Measurements from ENCODE around the gene ERGIC1.
"Not testable (repeated sequence)": the region's sequence is repeated elsewhere in the genome, so short reads cannot be mapped to it uniquely, and the experiment has no call there.

ERGIC1 gene
- total RNA-seq = 45.7 to 70.4 (median 53.4) reads per million in 3 experiments

- DNase-seq = peak; percentile 70
Measured at GRCh38 chr5:172833686-172834414, at the start of gene ERGIC1. Gene ERGIC1, plus strand, starts transcription at chr5:172834251. Its CDS starts 163 bp downstream, at chr5:172834414.

DNA sequence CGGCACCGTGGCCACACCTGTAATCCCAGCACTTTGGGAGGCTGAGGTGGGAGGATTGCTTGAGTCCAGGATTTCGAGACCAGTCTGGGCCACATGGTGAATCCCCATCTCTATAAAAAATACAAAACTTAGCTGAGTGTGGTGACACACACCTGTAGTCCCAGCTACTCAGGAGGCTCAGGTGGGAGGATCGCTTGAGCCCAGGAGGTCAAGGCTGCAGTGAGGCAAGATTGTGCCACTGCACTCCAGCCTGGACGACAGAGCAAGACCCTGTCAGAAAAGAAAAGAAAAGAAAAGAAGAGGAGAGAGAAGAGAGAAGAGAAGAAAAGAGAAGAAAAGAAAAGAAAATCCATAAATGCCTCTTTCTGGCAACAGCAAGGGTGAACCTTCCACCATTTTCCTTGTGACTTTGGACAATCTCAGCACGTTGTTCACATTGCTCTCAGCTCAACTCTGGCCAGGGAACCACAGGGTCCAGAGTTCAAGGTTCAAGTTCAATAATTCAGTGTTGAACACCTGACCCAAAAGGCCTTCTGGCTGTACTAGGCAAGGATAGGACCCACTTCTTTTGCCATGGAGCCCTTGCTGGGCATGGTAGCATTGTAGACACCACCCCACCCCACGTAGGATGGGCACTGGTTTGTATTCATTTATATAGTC is 48.5 kb upstream of the ERGIC1 start:
- no peak for DNase-seq

DNA sequence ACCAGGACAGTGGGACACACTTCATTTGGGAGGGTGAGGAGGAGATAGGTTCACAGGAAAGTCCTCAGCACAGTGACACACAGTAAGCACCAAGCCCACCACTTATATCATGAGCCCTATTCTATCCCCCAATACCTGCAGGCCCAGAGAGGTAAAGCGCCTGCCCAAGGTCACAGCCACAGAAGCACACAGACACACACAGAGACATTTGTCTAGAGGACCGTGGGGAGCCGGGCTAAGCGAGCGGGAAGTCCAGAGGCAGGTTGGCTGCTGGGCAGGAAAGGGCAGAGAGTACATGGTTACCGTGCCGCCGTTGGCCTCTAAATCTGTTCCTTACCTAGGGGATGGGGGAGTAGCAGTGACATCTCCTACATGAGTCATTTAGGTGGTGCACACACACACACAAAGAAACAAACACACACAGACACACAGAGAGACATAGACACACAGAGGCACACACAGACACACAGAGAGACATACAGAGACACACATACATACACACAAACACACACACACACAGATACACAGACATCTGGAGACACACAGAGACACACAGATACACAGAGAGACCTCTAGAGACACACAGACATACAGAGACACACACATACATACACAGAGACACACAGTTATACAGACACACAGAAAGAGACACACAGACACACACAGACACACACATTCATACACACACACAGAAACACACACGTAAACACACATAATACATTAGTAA is 47.2 kb upstream of the ERGIC1 start:
- DNase-seq = no peak

- not testable (repeated sequence) for DNase-seq
Measured at GRCh38 chr5:172787538-172787937, 46.5 kb upstream of the ERGIC1 start.

DNA sequence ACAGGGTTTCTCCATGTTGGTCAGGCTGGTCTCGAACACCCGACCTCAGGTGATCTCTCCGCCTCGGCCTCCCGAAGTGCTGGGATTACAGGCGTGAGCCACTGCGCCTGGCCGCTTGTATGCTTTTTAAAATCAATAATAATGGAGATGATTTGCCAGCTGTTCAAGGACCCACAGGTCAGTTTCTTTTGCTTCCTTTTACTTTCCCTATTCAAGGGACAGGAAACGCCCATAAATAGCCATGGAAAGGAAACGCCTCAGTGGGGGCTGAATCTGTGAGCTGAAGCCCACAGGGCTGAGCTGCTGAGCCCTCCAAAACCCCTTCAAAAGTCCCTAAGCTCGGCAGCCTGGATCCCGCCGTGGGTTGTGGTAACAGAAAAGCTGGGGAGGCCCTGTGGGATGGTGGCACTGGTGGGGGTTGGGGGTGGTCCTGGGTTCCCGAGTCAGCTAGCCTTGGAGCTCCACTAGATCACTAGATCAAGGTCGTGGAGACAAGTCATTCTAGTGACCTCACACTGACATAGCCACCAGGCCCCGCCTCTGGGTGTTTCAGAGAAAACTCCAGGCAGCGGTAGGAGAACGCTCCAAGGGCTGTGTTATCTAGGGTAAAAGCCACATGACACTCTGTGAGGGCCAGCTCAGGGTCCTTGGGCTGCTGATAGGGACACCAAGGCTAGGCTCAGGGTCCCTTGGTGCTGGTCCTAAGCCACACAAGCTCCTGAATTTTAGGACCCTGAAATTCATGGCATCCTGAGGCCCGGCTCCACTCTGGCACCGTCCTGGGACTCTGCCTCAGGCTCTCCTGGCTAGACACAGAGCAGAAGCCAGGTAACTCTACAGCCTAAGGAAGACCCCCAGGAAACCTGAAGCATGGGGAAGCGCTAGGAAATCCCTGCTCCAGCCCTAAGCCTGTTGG is 45.0 kb upstream of the ERGIC1 start:
- no peak for DNase-seq

DNA sequence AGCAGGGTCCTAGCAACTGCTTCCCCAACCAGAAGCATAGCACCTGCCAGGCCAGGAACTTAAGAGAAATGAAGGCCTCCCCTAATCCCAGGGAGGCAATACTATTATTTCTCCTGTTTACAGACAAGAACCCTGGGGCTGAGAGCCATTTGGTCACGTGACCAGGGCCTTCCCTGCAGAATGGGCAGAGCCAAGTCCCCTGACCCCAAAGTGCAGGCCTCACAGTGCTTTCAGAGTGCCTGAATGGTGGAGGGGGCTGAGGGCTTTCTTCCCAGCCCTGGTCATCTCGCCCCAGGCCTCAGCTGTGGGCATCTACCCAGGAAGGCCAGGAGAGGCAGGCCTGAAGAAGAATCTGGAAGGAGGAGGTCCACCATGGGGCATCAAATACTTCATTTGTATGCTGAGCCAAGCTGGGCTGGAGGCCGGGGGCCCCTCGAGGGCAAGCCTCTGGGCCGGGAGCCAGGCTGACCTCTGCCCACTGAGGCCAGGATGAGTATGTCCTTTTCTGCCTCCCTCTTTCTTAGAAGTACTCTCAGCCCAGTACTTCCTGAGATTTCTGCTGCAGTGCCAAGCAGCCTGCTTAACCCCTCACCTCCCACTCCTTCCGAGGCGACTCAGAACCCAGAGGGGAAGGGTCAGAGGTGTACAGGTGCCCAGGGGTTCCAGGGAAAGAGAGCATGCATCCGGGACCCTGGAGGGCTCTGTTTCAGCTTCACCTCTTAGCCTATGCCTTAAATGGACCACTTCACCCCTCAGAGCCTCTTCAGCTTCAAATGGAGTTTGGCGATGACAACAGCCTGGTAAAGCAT is 44.2 kb upstream of the ERGIC1 start:
- no peak for DNase-seq

DNA sequence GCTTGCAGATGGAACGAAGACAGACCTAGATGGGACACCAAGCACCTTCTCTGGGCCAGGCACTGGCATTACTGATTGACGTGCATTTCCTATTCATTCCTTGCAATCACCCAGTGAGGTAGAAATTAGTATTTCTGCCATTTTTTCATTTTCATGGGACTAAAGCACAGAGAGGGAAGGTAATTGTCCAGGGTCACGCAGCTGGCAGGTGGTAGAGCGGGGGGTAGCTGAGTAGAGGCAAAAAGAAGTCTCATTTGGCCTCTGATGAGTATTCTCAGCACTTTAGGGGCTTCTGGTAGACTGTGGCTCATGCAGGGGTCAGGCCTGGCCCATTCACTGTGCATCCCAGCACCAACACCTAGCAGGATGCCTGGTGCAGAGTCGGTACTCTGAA is 43.6 kb upstream of the ERGIC1 start:
- DNase-seq = no peak

- no peak for DNase-seq
Measured at GRCh38 chr5:172791286-172791685, 42.8 kb upstream of the ERGIC1 start.

DNA sequence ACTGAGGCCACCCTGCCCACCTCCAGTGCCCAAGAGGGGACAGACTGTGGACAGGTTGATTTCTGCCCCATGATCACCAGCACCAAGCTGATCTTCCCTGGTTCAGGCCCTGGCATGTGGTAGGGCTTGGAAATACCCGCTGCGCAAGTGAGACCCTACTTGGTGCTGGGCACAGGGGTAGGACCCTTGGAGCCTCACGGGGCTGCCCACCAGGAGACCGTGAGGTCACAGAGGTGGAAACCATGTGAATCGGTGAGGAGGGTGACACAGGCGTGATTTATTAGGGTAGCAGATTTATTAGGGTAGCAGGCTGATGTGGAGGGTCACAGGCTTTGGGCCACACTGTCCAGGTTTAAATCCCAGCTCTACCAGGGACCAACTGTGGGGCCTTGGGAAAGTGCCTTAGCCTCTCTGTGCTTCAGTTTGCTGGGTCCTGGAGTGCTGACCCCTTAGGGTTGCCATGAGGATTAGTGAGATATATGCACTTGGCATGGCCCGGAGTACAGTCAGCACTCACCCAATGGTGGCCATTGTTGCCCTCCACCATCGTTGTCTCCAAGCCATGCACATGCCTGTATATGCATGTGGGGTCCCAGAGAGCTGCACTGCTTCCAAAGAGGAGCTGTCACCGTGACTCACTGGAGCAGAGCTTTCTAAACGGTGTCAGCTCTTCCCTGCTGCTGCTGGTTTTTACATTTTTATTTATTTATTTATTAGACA is 42.2 kb upstream of the ERGIC1 start:
- DNase-seq = no peak

- DNase-seq = no peak
Measured at GRCh38 chr5:172792701-172793570, 41.1 kb upstream of the ERGIC1 start.

- no peak for DNase-seq
Measured at GRCh38 chr5:172793577-172794488, 40.2 kb upstream of the ERGIC1 start.

- DNase-seq = no peak
Measured at GRCh38 chr5:172795318-172795977, 38.6 kb upstream of the ERGIC1 start.

DNA sequence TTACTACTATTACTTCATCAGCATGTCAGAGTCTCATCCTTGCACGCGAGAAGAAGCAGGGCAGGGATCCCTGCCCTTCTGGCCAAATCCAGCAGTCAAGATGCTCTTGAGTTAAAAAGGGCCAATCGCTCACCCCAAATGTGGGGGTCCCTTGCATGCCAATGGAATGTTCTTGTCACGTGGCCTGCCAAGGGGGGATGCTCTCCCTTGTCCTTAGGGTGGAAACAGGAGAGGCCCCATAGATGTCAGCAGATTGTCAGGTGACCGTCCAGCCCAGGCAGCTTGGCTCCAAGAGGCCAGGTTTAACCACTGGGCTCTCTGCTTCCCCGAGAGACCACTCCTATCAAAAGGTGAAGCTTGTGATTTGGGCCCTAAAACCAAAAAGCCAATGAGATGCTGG is 37.7 kb upstream of the ERGIC1 start:
- DNase-seq = no peak

- no peak for DNase-seq
Measured at GRCh38 chr5:172797771-172798191, 36.3 kb upstream of the ERGIC1 start.

DNA sequence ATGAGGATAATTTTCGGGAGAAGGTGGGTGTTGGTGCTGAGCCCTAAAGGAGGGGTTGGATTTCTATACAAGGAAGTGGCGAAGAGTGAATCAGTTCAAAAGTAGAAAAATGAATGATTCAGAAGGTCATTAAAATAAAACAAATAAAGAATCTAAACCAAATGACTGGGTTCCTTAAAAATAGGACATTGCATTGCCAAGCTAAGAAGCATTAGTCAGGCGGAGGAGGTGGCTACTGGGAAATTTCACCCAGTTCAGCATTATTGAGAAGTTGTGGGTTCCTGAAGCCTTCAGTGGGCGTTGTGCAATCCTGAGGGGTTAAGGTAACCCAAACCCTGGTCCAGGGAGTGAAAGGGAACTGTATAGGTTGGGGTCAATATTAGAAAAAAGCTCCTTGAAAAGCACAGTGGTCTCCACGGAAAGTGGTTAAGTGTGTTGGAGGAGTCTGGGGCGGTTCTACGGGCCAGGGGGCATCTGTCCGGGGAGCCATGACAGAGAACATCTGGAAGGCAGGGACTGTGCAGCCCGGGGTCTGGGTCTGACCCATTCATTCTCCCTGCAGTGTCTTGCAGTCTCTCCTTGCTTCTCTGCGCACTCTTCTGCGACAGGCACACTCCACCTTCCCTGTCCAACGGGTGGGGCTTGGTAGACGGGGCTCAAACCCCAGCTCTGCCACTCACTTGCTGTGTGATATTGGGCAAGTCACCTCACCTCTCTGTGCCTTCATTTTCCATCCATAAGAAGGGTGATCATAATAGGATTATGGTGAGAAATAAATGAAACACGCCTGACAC is 35.4 kb upstream of the ERGIC1 start:
- no peak for DNase-seq

GRCh38 chr5:172799416-172799815 is 34.6 kb upstream of the ERGIC1 start:
- DNase-seq = no peak

DNA sequence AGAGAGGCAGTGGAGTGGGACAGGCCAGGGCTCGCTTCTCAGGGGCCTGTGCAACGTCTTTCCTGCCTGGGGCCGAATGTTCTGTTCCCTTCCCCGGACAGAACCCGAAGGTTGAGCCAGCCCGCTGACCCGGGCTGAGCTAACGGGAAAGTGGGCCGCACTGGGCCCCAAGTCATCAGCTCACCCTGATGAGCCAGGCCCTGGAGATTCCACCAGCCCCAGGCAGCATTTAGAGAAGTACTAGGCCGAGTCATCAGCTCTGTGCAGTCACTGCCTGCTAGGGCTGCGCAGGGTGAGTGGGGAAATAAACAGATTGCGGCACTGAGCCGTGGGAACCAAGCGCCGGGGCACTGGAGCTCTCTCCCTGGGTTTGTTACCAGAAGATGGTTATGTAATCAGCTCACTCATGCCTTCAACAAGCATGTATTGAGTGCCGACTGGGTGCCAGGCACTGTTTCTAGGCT is 33.9 kb upstream of the ERGIC1 start:
- no peak for DNase-seq

Measured in central memory CD4-positive, alpha-beta T cell (primary cell).